ENCODE results near the gene USP36. TPM values are rescaled to one million over a fixed set of nuclear protein-coding genes. Genes with fewer than 3 reads are reported as not detected.
A peak's percentile ranks its signal among the peaks of the same experiment; 100 is the strongest.

Gene USP36
- total RNA-seq, 1 donor from 2014 or later: 58.6 TPM

DNA sequence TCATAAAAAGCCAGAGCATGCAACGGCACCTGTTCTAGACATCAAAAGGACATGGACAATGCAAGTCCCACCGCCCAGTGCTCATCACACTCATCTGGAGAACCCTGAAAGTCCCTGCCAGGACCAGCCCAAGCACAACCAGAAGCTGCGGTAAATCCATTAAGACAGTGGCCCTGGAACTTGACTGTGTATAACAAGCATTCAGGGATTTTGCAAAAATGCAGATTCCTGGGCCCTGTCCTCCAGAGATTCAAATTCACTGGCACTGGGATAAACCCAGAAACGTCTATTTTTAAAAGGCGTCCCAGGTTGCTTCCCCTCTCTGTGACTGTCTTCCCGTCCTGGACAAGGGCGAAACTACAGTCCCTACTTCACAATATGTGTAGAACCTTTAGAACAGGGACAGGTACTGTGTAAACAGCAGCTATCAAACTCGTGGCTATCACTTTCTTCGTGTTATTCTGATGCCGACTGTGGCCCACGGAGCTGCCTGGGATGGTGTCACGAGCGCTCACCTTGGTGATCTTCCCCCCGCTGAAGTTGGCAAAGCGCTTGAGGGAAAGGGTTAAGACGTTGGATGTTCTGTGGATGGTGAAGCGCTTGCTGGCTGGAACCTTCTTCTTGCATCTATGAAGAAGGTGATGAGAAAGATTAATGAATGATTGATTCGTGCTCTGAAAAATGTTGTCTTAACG, 22.3 kb downstream of the USP36 start:
- H3K27me3 ChIP-seq (ENCODE audit: low read depth): no peaks in the 10 kb centered on the region
- H3K4me1 ChIP-seq: peaks cover 20% of the 10 kb centered on the region
- intact Hi-C loops (cut with DNase I): no loop called here
- ATAC-seq: no peak
- no peak for DNase-seq
- H3K36me3 ChIP-seq: peaks cover 100% of the 10 kb centered on the region
- H3K27ac ChIP-seq: no peak overlapping the region
- H3K9me3 ChIP-seq: no peaks in the 10 kb centered on the region
- no peak overlapping the region for H3K4me3 ChIP-seq
- TF ChIP-seq, protein P1, sequence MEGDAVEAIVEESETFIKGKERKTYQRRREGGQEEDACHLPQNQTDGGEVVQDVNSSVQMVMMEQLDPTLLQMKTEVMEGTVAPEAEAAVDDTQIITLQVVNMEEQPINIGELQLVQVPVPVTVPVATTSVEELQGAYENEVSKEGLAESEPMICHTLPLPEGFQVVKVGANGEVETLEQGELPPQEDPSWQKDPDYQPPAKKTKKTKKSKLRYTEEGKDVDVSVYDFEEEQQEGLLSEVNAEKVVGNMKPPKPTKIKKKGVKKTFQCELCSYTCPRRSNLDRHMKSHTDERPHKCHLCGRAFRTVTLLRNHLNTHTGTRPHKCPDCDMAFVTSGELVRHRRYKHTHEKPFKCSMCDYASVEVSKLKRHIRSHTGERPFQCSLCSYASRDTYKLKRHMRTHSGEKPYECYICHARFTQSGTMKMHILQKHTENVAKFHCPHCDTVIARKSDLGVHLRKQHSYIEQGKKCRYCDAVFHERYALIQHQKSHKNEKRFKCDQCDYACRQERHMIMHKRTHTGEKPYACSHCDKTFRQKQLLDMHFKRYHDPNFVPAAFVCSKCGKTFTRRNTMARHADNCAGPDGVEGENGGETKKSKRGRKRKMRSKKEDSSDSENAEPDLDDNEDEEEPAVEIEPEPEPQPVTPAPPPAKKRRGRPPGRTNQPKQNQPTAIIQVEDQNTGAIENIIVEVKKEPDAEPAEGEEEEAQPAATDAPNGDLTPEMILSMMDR (IDR thresholded peaks at IDR 0.05): no peak

DNA sequence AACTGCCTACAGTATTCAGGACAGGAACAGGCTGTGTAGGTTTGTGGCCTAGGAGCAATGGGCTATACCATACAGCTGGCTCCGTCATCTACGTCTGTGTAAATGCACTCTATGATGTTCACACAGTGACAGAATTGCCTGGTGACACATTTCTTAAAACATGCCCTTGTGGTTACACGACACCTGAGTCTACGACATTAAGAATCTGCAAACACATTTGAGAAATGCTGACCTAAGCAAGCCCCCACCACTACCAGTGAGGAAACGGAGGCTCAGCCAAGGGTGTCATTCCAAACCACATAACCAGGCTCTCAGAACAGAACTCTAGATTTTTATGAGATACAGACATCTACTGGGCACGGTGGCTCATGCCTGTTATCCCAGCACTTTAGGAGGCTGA, 23.5 kb downstream of the USP36 start:
- Histone ChIP-seq H3K27me3 (ENCODE audit: low read depth) (no peaks in the 10 kb centered on the region), H3K27ac (no peak overlapping the region), H3K4me3 (no peak overlapping the region), H3K36me3 (peaks cover 100% of the 10 kb centered on the region), H3K9me3 (no peaks in the 10 kb centered on the region), H3K4me1 (peaks cover 20% of the 10 kb centered on the region)
- peak; percentile 37 to 50 for ATAC-seq
- intact Hi-C loops (cut with DNase I): no loop called here
- DNase-seq: no peak
- TF ChIP-seq, protein P1 (IDR thresholded peaks at IDR 0.05): no peak

DNA sequence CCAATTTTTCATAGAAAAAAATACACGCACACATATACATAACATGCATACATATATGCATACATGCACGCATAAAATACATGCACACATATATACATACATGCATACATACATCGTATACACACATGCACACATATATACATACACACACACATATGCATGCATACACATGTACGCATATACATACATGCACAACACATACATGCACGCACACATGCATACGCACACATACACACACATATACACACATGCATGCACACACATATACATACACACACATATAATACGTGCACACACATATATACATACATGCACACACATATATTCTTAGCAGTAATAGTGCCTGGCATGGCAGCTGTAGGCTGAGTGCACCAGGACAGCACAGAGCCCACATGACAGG, 24.9 kb downstream of the USP36 start:
- Histone ChIP-seq H3K36me3 (peaks cover 100% of the 10 kb centered on the region), H3K4me3 (no peak overlapping the region), H3K4me1 (peaks cover 20% of the 10 kb centered on the region), H3K9me3 (no peaks in the 10 kb centered on the region), H3K27ac (no peak overlapping the region), H3K27me3 (ENCODE audit: low read depth) (no peaks in the 10 kb centered on the region)
- TF ChIP-seq, protein P1 (IDR thresholded peaks at IDR 0.05): no peak
- DNase-seq (no peak), ATAC-seq (no peak)
- intact Hi-C loops (cut with DNase I): no loop called here

DNA sequence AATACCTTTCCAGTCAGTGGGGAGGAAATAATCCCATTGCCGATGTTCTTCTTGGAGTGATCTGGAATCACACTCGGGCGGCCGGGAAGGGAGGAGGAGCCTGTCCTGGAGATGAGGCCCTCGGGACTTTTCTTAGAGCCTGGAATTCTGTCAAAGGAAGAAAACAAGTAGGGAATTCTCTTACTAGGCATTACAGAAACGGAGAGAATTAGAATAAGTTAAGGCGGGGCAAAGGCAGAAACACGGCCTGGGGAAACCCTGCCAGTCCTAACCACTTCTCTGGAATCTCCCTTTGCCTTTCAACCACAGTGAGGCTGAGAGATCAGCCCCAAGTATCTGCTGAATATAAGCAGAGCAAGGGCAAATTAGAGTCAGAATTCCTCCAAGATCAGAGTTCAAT, 27.8 kb downstream of the USP36 start:
- H3K4me1 ChIP-seq: peaks cover 2% of the 10 kb centered on the region
- intact Hi-C loops (cut with DNase I): no loop called here
- H3K27me3 ChIP-seq (ENCODE audit: low read depth): no peaks in the 10 kb centered on the region
- TF ChIP-seq, protein P1 (IDR thresholded peaks at IDR 0.05): no peak
- H3K27ac ChIP-seq: no peak overlapping the region
- H3K36me3 ChIP-seq: peaks cover 100% of the 10 kb centered on the region
- no peak overlapping the region for H3K4me3 ChIP-seq
- no peaks in the 10 kb centered on the region for H3K9me3 ChIP-seq
- peak; percentile 24 for DNase-seq
- ATAC-seq: no peak

DNA sequence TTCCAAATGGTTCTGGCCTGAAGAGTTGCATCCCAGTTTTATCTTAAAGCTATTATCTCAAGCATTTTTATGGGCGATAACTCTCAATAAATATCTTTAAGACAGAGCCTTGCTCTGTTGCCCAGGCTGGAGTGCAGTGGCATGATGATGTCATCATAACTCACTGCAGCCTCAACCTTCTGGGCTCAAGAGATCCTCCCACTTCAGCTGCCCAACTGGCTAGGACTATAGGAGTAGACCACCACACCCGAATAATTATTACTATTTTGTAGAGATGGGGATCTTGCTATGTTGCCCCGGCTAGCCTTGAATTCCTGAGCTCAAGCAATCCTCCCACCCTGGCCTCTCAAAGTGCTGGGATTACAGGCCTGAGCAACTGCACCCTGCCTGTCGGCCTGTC, 32.5 kb downstream of the USP36 start:
- H3K4me1 ChIP-seq: peaks cover 13% of the 10 kb centered on the region
- ATAC-seq (no peak), DNase-seq (no peak)
- intact Hi-C loops (cut with DNase I): no loop called here
- H3K36me3 ChIP-seq: peaks cover 97% of the 10 kb centered on the region
- no peaks in the 10 kb centered on the region for H3K9me3 ChIP-seq
- no peak overlapping the region for H3K27ac ChIP-seq
- no peak overlapping the region for H3K4me3 ChIP-seq
- no peaks in the 10 kb centered on the region for H3K27me3 ChIP-seq (ENCODE audit: low read depth)
- TF ChIP-seq, protein P1 (IDR thresholded peaks at IDR 0.05): no peak

All from lower lobe of right lung (tissue), 2 donors.